ENCODE data around the gene ANKS1A.

The ANKS1A gene

GRCh38 chr6:35041086-35041861 is 152.2 kb downstream of the ANKS1A start:
- no peak for DNase-seq (ENCODE audit: low read depth)

- no peak for DNase-seq (ENCODE audit: low read depth)
Observed at GRCh38 chr6:35042031-35042815, 153.2 kb downstream of the ANKS1A start.

GRCh38 chr6:35043381-35044130 is 154.5 kb downstream of the ANKS1A start:
- no peak for DNase-seq (ENCODE audit: low read depth)

- DNase-seq (ENCODE audit: low read depth), result peak; percentile 36
Observed at GRCh38 chr6:35044145-35044745, 155.2 kb downstream of the ANKS1A start.

GRCh38 chr6:35044761-35045421 is 155.8 kb downstream of the ANKS1A start:
- DNase-seq (ENCODE audit: low read depth), result no peak

GRCh38 chr6:35046103-35046502 is 157.0 kb downstream of the ANKS1A start:
- no peak for DNase-seq (ENCODE audit: low read depth)

- DNase-seq (ENCODE audit: low read depth), result peak; percentile 32
Observed at GRCh38 chr6:35046862-35047261, 157.8 kb downstream of the ANKS1A start.

GRCh38 chr6:35047265-35048011 is 158.4 kb downstream of the ANKS1A start:
- DNase-seq (ENCODE audit: low read depth), result peak; percentile 80

GRCh38 chr6:35048031-35048613 is 159.1 kb downstream of the ANKS1A start:
- no peak for DNase-seq (ENCODE audit: low read depth)

- peak; percentile 42 for DNase-seq (ENCODE audit: low read depth)
Observed at GRCh38 chr6:35048631-35049083, 159.6 kb downstream of the ANKS1A start.

- no peak for DNase-seq (ENCODE audit: low read depth)
Observed at GRCh38 chr6:35049156-35049735, 160.2 kb downstream of the ANKS1A start.

GRCh38 chr6:35049900-35050756 is 161.1 kb downstream of the ANKS1A start:
- peak; percentile 87 for DNase-seq (ENCODE audit: low read depth)

- DNase-seq (ENCODE audit: low read depth), result no peak
Observed at GRCh38 chr6:35050757-35051330, 161.8 kb downstream of the ANKS1A start.

- DNase-seq (ENCODE audit: low read depth), result no peak
Observed at GRCh38 chr6:35051396-35051795, 162.3 kb downstream of the ANKS1A start.

GRCh38 chr6:35051997-35052583 is 163.0 kb downstream of the ANKS1A start:
- no peak for DNase-seq (ENCODE audit: low read depth)

- DNase-seq (ENCODE audit: low read depth), result peak; percentile 35
Observed at GRCh38 chr6:35052694-35053565, 163.9 kb downstream of the ANKS1A start.

GRCh38 chr6:35053701-35054100 is 164.6 kb downstream of the ANKS1A start:
- DNase-seq (ENCODE audit: low read depth), result no peak
